Measurements from ENCODE around the gene DELE1. TPM values are rescaled to one million over a fixed set of nuclear protein-coding genes. Genes with fewer than 3 reads are reported as not detected.
"Not testable (repeated sequence)": the region's sequence is repeated elsewhere in the genome, so short reads cannot be mapped to it uniquely, and the experiment has no call there.

The DELE1 gene
- total and polyA plus RNA-seq, 8 donors = 29.2 to 100 (median 71.7) TPM

DNA sequence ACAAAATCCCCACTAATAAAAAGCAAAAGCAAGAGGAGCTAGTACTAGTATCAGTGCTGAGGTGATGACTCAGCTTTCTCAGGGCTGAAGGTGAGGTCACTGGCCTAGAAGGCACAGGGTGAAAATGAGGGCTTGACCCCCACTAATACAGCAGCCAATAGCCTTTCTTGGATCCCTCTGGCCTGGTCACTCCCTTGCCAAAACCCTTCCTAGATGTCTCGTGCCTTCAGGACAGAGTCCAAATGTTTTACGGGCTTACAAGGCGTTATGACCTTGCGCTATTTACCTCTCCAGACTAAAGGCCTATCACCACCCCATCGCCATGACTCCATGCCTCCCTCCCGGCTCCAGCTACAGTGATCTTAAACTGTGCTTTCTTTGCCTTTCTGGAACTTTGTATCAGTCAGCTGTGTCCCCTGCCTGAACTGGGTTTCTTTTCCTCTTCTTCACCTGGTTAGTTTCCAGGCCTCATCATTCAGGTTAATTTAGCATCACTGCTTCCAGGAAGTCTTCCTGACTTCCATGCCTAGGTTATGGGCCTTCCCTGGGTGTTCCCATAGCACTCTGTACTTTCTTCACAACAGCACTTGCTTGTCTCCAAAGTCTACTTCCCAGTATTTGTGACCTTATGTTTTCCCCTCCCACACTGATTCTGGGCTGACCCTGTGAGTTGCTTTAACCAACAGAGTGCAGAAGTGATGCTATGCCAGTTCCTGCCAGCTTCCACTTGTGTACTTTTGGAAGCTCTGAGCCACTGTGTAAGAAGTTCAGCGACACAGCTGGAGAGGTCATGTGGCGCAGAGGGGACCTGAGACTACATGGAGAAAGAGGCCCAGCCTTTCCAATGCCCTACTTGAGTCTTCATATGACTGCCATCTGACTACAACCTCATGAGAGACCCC, 4.2 kb upstream of the DELE1 start:
- Histone ChIP-seq H3K9me3 (no peaks in the 10 kb centered on the region), H3K27me3 (peaks cover 0 to 4% (median 0%) of the 10 kb centered on the region in 3 donors), H3K27ac (no peak overlapping the region), H3K36me3 (no peaks in the 10 kb centered on the region), H3K4me3 (no peak overlapping the region), H3K4me1 (peaks cover 6 to 18% (median 15%) of the 10 kb centered on the region in 4 donors)
- intact Hi-C loops (cut with DNase I; ENCODE audit: low total_unique reads) = no loop called here
- no peak for TF ChIP-seq EP300 (IDR thresholded peaks at IDR 0.05)
- TF ChIP-seq, protein P1, sequence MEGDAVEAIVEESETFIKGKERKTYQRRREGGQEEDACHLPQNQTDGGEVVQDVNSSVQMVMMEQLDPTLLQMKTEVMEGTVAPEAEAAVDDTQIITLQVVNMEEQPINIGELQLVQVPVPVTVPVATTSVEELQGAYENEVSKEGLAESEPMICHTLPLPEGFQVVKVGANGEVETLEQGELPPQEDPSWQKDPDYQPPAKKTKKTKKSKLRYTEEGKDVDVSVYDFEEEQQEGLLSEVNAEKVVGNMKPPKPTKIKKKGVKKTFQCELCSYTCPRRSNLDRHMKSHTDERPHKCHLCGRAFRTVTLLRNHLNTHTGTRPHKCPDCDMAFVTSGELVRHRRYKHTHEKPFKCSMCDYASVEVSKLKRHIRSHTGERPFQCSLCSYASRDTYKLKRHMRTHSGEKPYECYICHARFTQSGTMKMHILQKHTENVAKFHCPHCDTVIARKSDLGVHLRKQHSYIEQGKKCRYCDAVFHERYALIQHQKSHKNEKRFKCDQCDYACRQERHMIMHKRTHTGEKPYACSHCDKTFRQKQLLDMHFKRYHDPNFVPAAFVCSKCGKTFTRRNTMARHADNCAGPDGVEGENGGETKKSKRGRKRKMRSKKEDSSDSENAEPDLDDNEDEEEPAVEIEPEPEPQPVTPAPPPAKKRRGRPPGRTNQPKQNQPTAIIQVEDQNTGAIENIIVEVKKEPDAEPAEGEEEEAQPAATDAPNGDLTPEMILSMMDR (IDR thresholded peaks at IDR 0.05) = no peak
- no peak for TF ChIP-seq POLR2AphosphoS5 (IDR thresholded peaks at IDR 0.05)
- TF ChIP-seq POLR2A (IDR thresholded peaks at IDR 0.05) = no peak
- 77 to 87% (median 83%) methylated on average over 7 to 8 of the region's 8 CpGs for WGBS, 5 donors
- DNase-seq = no peak

DNA sequence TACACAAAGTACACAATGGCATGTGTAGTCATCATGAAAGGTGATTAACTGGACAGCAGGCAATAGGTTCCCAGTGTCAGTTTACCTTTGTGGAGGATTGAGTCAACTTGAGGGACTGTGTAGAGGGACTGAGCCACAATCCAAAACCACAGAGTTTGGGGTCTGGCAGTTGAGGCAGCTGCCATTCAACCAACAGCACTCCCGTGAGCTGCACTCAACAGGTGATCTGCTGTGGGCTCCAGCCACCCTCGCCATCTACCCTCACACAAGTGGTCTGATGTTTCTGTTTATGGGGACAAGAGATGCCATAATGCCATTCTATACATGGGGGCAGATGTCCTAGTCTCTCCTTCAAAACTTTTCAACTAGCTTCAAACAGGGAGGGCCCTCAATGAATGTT, 2.9 kb upstream of the DELE1 start:
- H3K9me3 ChIP-seq = no peaks in the 10 kb centered on the region
- TF ChIP-seq, protein P1 (IDR thresholded peaks at IDR 0.05) = no peak
- TF ChIP-seq EP300 (IDR thresholded peaks at IDR 0.05) = no peak
- no peak for TF ChIP-seq POLR2A (IDR thresholded peaks at IDR 0.05)
- TF ChIP-seq POLR2AphosphoS5 (IDR thresholded peaks at IDR 0.05) = no peak
- no peak overlapping the region for H3K4me3 ChIP-seq
- peaks cover 7 to 27% (median 21%) of the 10 kb centered on the region in 4 donors for H3K4me1 ChIP-seq
- no peaks in the 10 kb centered on the region for H3K27me3 ChIP-seq
- peaks cover 0 to 12% (median 11%) of the 10 kb centered on the region in 4 donors for H3K36me3 ChIP-seq
- intact Hi-C loops (cut with DNase I; ENCODE audit: low total_unique reads) = no loop called here
- DNase-seq = no peak
- no peak overlapping the region for H3K27ac ChIP-seq
- WGBS, 5 donors = 74 to 100% (median 81%) methylated on average over 1 to 2 of the region's 2 CpGs

- H3K4me1 ChIP-seq = peaks cover 7 to 42% (median 24%) of the 10 kb centered on the region in 4 donors
- peak overlapping the region; percentile 93 to 99 (median 95) for H3K27ac ChIP-seq
- H3K9me3 ChIP-seq; H3K27me3 ChIP-seq; DNase-seq; intact Hi-C loops (cut with DNase I; ENCODE audit: low total_unique reads): not testable (repeated sequence)
- H3K4me3 ChIP-seq = peak overlapping the region; percentile 48 to 65 (median 59)
- 46 to 57% (median 48%) methylated on average over 26 to 28 of the region's 28 CpGs for WGBS, 5 donors
- H3K36me3 ChIP-seq = peaks cover 17 to 33% (median 32%) of the 10 kb centered on the region in 4 donors
These were observed 734 bp upstream of the DELE1 start for GRCh38 chr5:141922827-141923447.

GRCh38 chr5:141926434-141926833, 2.8 kb downstream of the DELE1 start:
- Histone ChIP-seq H3K9me3 (no peaks in the 10 kb centered on the region), H3K4me1 (peaks cover 7 to 42% (median 24%) of the 10 kb centered on the region in 4 donors), H3K27ac (no peak overlapping the region), H3K4me3 (no peak overlapping the region), H3K27me3 (no peaks in the 10 kb centered on the region), H3K36me3 (peaks cover 50 to 68% (median 67%) of the 10 kb centered on the region in 4 donors)
- no peak for DNase-seq
- 79 to 88% (median 85%) methylated on average over 2 of the region's 2 CpGs for WGBS, 5 donors
- TF ChIP-seq EP300 (IDR thresholded peaks at IDR 0.05) (no peak), POLR2AphosphoS5 (IDR thresholded peaks at IDR 0.05) (no peak), POLR2A (IDR thresholded peaks at IDR 0.05) (no peak)
- TF ChIP-seq, protein P1 (IDR thresholded peaks at IDR 0.05) = no peak
- intact Hi-C loops (cut with DNase I; ENCODE audit: low total_unique reads) = no loop called here

Data from stomach (tissue), 9 donors.